Body of pancreas (tissue), 4 donors: ENCODE results near the gene BCAS4.

Experiments
- POLR2A ChIP-seq, 3 donors: fragments of 450-650 bp; IDR thresholded peaks; one replicate each; pipeline ENCODE4 v1.6.1; 2016; ENCODE audit warnings: antibody characterized with exemption in 3 of 3, mild to moderate bottlenecking in 2 of 3
- TF ChIP-seq, protein P1 (sequence below), 7 experiments: fragments of 450-650 bp in 4 of 7; fragments of 200-600 bp in 3 of 7; sonication (generic) in 3 of 7; IDR thresholded peaks; one replicate each; pipeline ENCODE4 v1.5.1; 2016 to 2019; ENCODE audit warnings: antibody characterized with exemption in 7 of 7

DNA sequence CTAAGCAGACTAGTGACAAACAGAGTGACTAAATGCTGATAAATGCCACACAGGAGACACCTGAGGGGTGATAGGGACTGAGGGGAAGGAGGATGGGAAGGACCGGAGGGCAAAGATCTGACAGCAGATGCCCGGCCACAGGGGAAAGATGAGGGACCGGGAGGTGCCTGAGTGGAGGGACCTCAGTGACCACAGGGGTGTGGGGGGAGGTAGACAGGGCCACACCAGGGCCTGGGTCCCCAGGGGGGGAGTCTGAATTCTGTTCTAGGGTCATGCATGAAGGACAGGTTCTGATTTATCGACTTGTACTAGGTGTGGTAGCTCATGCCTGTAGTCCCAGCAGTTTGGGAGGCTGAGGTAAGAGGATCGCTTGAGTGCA lies 6.9 kb downstream of the BCAS4 start:
- TF ChIP-seq, protein P1, sequence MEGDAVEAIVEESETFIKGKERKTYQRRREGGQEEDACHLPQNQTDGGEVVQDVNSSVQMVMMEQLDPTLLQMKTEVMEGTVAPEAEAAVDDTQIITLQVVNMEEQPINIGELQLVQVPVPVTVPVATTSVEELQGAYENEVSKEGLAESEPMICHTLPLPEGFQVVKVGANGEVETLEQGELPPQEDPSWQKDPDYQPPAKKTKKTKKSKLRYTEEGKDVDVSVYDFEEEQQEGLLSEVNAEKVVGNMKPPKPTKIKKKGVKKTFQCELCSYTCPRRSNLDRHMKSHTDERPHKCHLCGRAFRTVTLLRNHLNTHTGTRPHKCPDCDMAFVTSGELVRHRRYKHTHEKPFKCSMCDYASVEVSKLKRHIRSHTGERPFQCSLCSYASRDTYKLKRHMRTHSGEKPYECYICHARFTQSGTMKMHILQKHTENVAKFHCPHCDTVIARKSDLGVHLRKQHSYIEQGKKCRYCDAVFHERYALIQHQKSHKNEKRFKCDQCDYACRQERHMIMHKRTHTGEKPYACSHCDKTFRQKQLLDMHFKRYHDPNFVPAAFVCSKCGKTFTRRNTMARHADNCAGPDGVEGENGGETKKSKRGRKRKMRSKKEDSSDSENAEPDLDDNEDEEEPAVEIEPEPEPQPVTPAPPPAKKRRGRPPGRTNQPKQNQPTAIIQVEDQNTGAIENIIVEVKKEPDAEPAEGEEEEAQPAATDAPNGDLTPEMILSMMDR (IDR thresholded peaks at IDR 0.05), result no peak
- TF ChIP-seq POLR2A (IDR thresholded peaks at IDR 0.05), result no peak
